ENCODE results near the gene RSPH1.

- TF ChIP-seq CTCF (conservative IDR thresholded peaks at IDR 0.05) (no peak), ZFX (IDR thresholded peaks at IDR 0.05) (no peak)
Observed at GRCh38 chr21:42424914-42425541, 71.0 kb downstream of the RSPH1 start.

All from C4-2B (cell line).